ACC112 (cell line): Measurements from ENCODE around the gene ACVR2B.

ENCODE experiments used
- H2AFZ ChIP-seq: fragments of 200-600 bp; sonication (generic); one replicate; pipeline ENCODE4 v1.6.0; 2017; ENCODE audit warnings: antibody characterized with exemption, low read length; ENCODE audit not compliant: unreplicated experiment
- H3K27ac ChIP-seq: fragments of 200-600 bp; sonication (generic); 2 replicates; pipeline ENCODE4 v1.5.1; 2014; ENCODE audit warnings: low read depth, mild to moderate bottlenecking, antibody characterized with exemption, low read length, moderate library complexity
- H3K27me3 ChIP-seq: fragments of 200-600 bp; sonication (generic); 2 replicates; pipeline ENCODE4 v1.6.1; 2014; ENCODE audit warnings: mild to moderate bottlenecking, antibody characterized with exemption, low read length, moderate library complexity, mixed read lengths; ENCODE audit not compliant: insufficient read depth
- H3K36me3 ChIP-seq: fragments of 200-600 bp; sonication (generic); 2 replicates; pipeline ENCODE4 v1.6.1; 2016; ENCODE audit warnings: mild to moderate bottlenecking, antibody characterized with exemption, low read length, moderate library complexity, mixed read lengths; ENCODE audit not compliant: insufficient read depth
- H3K4me1 ChIP-seq: fragments of 200-600 bp; sonication (generic); one replicate; pipeline ENCODE4 v1.6.1; 2016; ENCODE audit warnings: low read length, mixed read lengths; ENCODE audit not compliant: insufficient read depth, unreplicated experiment, control insufficient read depth
- H3K4me3 ChIP-seq: fragments of 200-600 bp; sonication (generic); 2 replicates; pipeline ENCODE4 v1.5.1; 2014; ENCODE audit warnings: mild to moderate bottlenecking, low read depth, low read length
- H3K79me2 ChIP-seq: fragments of 200-600 bp; sonication (generic); one replicate; pipeline ENCODE4 v1.6.0; 2016; ENCODE audit warnings: low read length; ENCODE audit not compliant: control insufficient read depth, unreplicated experiment, insufficient read depth

Gene ACVR2B

GRCh38 chr3:38533285-38533976 lies 79.7 kb downstream of the ACVR2B start:
- Histone ChIP-seq H2AFZ (no peak overlapping the region), H3K27ac (no peak overlapping the region), H3K27me3 (no peaks in the 10 kb centered on the region), H3K4me1 (no peaks in the 10 kb centered on the region), H3K4me3 (no peak overlapping the region), H3K36me3 (no peaks in the 10 kb centered on the region), H3K79me2 (no peaks in the 10 kb centered on the region)

- Histone ChIP-seq H3K27ac (no peak overlapping the region), H3K4me3 (no peak overlapping the region), H3K79me2 (no peaks in the 10 kb centered on the region), H3K4me1 (no peaks in the 10 kb centered on the region), H3K27me3 (no peaks in the 10 kb centered on the region), H3K36me3 (no peaks in the 10 kb centered on the region), H2AFZ (no peak overlapping the region)
These were observed 80.5 kb downstream of the ACVR2B start for GRCh38 chr3:38534180-38534579.

- H3K4me3 ChIP-seq = no peak overlapping the region
- H3K27ac ChIP-seq = no peak overlapping the region
- H3K36me3 ChIP-seq = no peaks in the 10 kb centered on the region
- no peaks in the 10 kb centered on the region for H3K79me2 ChIP-seq
- no peaks in the 10 kb centered on the region for H3K27me3 ChIP-seq
- no peaks in the 10 kb centered on the region for H3K4me1 ChIP-seq
- no peak overlapping the region for H2AFZ ChIP-seq
These were observed 80.9 kb downstream of the ACVR2B start for GRCh38 chr3:38534604-38535003.

DNA sequence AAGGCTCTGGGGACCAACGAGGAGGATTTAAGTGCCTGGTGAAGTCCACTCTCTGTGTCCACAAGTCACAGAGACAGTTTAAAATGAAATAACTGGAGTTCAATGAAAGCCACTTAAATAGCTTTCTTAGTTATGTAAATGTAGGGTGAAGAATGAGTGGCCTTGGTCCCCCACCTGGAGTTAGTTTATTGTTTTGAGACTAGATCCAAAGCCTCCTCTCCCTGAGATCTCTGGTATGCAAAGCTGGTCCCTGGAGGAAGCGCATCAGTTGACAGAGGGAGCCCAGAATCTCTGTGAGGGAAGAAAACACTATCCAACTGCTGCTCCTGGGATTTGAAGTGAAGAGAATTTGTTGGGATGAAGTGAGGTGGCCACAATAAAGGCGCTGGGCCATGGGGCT lies 83.0 kb downstream of the ACVR2B start:
- H3K79me2 ChIP-seq = no peaks in the 10 kb centered on the region

DNA sequence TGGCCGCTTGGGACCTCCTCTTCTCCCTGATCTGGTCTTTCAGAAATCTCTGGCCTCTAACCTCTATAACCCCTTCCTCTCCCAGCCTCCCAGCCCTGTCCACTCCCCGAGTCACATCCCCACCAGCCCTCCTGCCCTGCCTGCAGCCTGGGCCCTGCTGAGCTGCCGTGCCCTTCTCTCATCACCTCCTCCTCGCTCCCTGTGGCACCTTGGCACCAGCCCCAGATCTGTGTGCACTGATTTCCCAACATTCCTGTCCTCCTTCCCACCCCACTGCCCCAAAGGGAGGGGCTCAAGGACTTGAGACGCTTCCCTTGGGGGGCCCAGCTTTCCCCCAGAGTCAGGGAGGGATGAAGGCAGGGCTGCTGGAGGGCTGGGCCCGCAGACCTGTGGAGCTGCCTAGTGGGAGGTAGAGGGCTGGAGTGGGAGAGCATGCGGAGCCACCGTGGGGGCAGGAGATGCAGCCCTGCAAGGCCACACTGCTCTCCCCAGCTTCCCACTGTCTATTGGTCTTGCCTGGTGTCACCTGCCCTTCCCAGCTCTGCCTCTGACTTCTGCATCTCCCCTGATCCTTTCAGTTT lies 85.2 kb downstream of the ACVR2B start:
- H3K4me1 ChIP-seq = no peaks in the 10 kb centered on the region

More for the DNA sequence above, 83.0 kb downstream of the ACVR2B start:
- no peaks in the 10 kb centered on the region for H3K4me1 ChIP-seq
- H3K27me3 ChIP-seq = no peaks in the 10 kb centered on the region
- H3K27ac ChIP-seq = no peak overlapping the region
- no peaks in the 10 kb centered on the region for H3K36me3 ChIP-seq
- H3K4me3 ChIP-seq = no peak overlapping the region
- H2AFZ ChIP-seq = no peak overlapping the region

GRCh38 chr3:38541806-38542205 lies 88.1 kb downstream of the ACVR2B start:
- Histone ChIP-seq H3K36me3 (no peaks in the 10 kb centered on the region), H3K4me3 (no peak overlapping the region), H3K27ac (no peak overlapping the region), H3K79me2 (no peaks in the 10 kb centered on the region), H3K4me1 (no peaks in the 10 kb centered on the region), H2AFZ (no peak overlapping the region), H3K27me3 (peaks cover 12% of the 10 kb centered on the region; the same call in 1 of the 2 replicates)

More for the DNA sequence above, 85.2 kb downstream of the ACVR2B start:
- no peaks in the 10 kb centered on the region for H3K36me3 ChIP-seq
- no peaks in the 10 kb centered on the region for H3K27me3 ChIP-seq
- H2AFZ ChIP-seq = no peak overlapping the region
- no peaks in the 10 kb centered on the region for H3K79me2 ChIP-seq
- no peak overlapping the region for H3K27ac ChIP-seq
- no peak overlapping the region for H3K4me3 ChIP-seq
